Mammary epithelial cell (primary cell): ENCODE measurements around the gene CHTF18.

ENCODE experiments used
- EZH2 ChIP-seq: IDR thresholded peaks from 2 replicates; pipeline ENCODE4 v1.6.1; 2012; ENCODE audit warnings: low read length, inconsistent platforms, borderline replicate concordance
- TF ChIP-seq, protein P1 (sequence below), 2 donors: IDR thresholded peaks in 1 of 2; conservative IDR thresholded peaks in 1 of 2; 2 replicates each; pipeline ENCODE4 v1.5.1; 2011 to 2012; ENCODE audit warnings: inconsistent platforms in 2 of 2, low read length in 2 of 2, mild to moderate bottlenecking in 2 of 2, control low read depth in 1 of 2, low read depth in 1 of 2; ENCODE audit not compliant: insufficient read depth in 1 of 2; ENCODE audit errors: extremely low read depth in 1 of 2

DNA sequence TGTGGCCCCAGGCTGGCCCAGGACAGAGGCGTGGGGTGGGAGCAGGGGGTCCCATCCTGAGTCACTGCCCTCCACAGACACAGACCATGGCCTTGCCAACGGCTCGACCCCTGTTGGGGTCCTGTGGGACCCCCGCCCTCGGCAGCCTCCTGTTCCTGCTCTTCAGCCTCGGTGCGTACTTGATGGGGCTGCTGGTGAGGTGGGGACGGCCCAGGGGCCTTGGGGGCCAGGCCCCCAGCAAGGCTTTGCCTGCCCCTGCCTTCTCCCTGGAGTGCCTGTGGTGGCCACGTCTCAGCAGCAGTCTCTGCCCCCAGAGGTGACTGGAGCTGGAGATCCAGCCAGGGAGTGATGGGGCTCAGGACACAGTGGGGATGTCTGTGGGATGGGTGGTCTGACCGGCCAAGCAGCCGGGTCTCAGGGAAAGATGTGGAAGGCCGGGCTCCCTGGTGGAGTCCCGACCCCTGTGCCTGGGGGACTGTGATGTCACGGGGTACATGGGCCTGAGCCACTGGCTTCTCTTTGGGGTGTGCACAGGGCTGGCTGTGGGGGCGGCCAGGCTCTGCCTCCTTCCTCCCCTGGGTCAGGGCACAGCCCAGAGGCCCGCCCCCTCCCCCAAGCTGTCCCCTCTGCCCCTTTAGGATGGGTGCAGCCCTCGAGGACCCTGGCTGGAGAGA is 25.7 kb upstream of the CHTF18 start:
- no peak for TF ChIP-seq EZH2
- TF ChIP-seq, protein P1, sequence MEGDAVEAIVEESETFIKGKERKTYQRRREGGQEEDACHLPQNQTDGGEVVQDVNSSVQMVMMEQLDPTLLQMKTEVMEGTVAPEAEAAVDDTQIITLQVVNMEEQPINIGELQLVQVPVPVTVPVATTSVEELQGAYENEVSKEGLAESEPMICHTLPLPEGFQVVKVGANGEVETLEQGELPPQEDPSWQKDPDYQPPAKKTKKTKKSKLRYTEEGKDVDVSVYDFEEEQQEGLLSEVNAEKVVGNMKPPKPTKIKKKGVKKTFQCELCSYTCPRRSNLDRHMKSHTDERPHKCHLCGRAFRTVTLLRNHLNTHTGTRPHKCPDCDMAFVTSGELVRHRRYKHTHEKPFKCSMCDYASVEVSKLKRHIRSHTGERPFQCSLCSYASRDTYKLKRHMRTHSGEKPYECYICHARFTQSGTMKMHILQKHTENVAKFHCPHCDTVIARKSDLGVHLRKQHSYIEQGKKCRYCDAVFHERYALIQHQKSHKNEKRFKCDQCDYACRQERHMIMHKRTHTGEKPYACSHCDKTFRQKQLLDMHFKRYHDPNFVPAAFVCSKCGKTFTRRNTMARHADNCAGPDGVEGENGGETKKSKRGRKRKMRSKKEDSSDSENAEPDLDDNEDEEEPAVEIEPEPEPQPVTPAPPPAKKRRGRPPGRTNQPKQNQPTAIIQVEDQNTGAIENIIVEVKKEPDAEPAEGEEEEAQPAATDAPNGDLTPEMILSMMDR (conservative IDR thresholded peaks at IDR 0.05 in 1 of 2, IDR thresholded peaks at IDR 0.05 in 1 of 2; ENCODE audit: extremely low read depth in 1 of 2, insufficient read depth in 1 of 2, low read depth in 1 of 2, low read length in 2 of 2), result no peak
